Stimulated activated CD4-positive, alpha-beta T cell treated with anti-CD3 and anti-CD28 coated beads, TNF-alpha, amount 100 ng/mL, for 1 hour (primary cell): ENCODE results near the gene CMTM5.
"Not testable (repeated sequence)": the region's sequence is repeated elsewhere in the genome, so short reads cannot be mapped to it uniquely, and the experiment has no call there.

ENCODE experiments used
- DNase-seq, 3 donors: peaks; one replicate each; pipeline ENCODE4 v3.0.0-alpha.2; 2020; ENCODE audit warnings: low read depth in 3 of 3, low spot score in 1 of 3

The CMTM5 gene

DNA sequence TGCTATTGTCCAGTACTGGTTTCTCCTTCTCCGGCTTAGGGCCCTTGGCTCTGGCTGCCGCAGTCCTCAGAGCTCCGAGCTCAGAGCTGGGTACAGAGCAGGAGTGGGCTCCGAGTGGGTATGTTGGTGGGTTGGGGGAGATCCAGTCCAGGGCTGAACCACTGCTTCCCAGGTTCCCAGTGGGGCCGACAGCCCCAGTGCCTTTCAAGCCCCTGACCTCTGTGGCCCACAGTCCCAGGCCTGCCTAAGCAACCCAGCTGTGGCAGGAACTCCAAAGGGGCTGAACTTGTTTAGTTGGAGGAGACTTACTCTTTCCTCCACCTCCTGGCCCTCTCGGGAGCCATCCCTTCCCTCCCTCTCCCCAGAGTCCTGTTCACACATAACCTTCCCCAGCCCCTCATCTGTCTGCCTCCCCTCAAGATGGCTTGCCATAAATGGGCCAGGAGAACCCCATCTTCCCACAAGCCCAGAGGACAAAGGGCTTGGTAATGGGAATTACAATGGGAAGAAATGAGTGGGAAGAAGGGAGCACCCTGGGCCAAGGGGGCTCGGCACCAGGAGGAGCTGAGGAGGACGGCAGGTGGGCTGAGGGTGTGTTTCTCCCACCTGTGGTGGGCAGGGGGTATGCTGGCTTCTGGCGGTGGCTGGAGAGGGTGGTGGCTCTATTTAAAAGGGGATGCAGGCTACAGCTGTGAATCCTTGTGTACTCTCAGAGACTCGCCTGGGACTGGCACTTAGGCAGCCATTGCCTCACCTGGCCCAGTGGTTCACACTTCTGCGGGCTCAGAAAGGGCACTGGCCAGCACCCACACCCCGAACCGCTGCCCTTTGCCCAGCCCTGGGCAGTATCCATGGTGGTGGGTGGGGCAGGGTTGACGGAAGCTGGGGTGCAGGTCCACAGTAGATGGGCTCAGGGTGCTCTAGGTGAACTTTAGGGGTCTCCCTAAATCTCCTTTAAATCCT lies 35.0 kb downstream of the CMTM5 start:
- no peak for DNase-seq

DNA sequence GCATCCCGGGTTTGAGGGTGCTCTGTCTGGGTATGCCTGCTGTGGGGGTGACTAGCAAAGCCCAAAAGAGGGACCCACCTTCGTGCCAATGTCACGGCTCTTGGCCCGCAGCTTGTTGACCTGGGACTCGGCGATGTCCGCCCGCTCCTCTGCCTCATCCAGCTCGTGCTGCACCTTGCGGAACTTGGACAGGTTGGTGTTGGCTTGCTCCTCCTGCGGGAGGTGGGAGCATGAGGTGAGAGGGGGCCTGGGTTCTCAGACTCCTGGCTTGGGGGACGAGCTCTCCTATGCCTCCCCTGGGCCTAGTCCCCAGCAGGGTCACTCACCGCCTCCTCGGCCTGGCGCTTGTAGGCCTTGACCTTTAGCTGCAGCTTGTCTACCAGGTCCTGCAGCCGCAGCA lies 36.8 kb downstream of the CMTM5 start:
- no peak for DNase-seq

DNA sequence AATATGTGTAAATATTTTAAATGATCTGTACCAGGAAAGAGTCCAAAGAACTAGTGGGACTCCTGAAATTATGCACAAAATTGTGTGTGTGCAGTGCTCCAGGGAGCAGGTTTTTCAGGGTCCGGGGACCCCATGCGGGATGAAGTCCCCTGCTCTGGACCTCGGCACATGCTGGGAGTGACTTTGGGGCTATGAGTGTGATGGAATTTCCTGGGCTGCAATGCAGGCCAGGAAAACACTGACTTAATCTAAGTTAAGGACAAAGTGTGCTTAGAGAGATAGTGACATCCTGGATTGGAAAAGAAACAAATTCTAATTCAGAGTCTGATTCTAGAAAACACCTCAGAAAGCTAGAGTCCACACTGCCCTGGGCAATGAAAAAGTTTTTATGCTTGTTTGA lies 37.4 kb downstream of the CMTM5 start:
- DNase-seq = no peak

DNA sequence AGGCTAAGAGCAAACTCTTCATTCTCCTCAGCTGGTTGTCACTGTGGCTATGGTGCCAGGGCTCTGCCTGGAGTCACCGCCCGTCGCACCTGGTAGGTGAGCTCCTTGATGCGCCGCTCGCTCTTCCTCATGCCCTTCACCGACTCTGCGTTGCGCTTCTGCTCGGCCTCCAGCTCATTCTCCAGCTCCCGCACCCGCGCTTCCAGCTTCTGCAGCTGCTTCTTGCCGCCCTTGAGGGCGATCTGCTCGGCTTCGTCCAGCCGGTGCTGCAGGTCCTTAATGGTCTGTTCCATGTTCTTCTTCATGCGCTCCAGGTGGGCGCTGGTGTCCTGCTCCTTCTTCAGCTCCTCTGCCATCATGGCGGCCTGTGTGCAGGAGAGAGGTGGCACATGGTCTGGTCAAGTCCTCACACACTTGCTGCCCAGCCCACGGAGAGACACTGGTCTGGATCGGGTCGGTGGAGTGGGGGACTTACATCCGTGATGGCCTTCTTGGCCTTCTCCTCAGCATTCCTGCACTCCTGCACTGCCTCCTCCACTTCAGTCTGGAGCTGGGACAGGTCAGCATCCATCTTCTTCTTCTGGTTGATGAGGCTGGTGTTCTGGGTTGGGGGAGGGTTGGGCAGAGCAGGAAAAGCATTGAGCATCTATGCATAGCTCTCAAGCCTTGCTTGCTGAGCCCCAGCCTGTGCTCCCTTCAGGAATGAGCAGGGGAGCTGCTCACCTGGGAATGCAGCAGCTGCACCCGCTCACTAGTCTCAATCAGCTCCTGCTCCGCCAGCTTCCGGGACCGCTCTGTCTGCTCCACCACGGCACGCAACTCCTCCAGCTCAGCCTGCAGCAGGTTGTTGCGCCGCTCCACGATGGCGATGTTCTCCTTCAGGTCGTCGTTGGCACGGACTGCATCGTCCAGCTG lies 38.3 kb downstream of the CMTM5 start:
- DNase-seq = no peak

DNA sequence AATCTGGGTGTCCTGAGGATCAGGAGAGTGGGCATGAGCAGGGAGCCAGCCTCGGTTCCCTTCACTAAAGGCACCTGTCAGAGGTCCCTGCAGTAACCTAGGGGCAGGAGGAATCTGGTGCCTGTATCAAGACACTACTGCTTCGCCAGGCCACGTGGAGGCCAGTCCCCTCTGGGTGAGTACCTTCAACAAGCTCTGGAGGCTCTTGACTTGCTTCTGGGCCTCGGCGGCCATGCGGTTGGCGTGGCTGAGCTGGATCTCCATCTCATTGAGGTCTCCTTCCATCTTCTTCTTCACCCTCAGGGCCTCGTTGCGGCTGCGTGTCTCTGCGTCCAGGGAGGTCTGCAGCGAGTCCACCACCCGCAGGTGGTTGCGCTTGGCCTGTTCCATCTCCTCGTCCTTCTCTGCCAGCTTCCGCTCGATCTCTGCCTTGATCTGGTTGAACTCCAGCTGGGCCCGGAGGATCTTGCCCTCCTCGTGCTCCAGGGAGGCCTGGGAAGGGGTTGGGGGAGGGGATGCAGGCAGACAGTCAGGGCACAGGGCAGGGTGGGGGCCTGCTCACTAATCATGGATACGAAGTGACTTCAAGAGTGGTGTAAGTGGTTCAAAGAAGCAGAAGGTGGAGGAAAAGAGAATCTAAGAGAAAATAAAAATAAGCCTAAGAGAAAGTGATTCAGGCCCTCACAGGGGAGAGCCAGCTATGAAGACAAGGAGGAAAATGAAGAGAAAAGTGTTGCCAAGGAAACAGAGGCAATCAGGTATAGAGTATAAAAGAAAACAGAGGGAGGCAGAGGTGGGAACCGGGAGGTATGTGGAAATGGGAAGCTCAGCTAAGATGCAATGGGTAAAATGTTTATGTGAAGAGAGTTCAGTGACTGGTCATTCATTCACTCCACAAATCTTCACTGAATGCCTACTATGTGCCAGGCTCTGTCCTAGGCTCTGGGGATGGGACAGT lies 39.3 kb downstream of the CMTM5 start:
- DNase-seq = no peak

DNA sequence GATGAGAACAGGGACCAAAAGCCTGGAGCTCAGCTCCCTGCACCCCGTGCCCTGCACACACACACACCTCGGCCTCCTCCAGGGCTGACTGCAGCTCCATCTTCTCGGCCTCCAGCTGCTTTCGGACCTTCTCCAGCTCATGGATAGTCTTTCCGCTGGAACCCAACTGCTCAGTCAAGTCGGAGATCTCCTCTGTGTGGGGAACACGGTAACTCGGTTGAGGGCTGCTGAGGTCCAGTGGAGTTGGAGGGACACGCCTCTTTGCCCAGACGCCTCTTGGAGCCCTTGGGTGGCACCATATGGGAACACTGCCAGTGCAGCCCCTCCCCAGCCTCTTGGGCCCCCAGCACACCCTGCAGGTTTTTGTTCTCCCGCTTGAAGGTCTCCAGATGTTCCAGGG lies 40.0 kb downstream of the CMTM5 start:
- DNase-seq = no peak

DNA sequence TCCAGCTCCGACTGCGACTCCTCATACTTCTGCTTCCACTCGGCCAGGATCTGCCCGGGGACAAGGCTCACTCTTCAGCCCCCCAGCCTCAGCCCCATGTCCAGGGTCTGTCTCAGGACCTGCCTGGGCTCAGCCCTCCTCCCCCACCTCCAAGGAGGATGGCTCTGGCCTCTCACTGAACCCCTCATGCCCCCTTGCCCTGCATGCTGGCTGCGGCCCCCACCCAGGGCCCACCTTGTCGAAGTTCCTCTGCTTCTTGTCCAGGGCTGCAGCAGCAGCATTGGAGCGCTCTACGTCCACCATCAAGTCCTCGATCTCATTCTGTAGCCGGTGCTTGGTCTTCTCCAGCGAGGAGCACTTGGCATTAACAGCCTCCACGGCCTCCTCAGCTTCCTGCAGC lies 40.4 kb downstream of the CMTM5 start:
- DNase-seq = not testable (repeated sequence)

DNA sequence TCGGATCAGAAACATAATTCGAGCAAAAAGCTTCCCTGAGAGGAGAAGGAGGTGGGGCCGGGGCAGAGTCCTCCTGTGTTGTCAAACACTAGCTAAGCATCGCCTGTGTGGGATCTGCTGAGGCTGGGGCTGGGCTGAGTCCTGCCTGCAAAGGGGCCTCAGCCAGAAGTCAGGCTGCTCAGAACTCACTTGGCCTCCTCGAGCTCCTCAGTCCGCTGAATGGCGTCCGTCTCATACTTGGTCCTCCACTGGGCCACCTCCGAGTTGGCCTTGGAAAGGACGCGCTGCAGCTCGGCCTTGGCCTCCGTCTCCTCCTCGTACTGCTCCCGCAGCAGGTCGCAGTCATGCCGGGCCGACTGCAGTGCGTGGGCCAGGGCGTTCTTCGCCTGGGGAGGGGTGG lies 41.2 kb downstream of the CMTM5 start:
- DNase-seq = no peak

DNA sequence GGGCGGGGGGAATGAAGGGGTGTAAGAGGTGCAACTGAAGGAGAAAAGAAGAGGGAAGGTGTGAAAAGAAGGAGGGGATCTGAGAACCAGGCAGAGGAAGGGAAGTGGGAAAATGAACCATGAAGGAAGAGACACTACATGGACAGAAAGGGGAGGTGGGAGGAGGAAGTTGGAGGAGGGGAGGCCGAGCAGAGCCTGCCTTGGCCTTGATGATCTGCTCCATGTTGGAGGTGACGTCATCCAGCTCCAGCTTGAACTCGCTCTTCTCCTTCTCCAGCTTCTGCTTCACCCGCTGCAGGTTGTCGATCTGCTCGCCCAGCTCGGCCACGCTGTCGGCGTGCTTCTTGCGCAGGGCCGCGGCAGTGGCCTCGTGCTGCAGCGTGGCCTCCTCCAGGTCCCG lies 42.8 kb downstream of the CMTM5 start:
- DNase-seq = not testable (repeated sequence)

DNA sequence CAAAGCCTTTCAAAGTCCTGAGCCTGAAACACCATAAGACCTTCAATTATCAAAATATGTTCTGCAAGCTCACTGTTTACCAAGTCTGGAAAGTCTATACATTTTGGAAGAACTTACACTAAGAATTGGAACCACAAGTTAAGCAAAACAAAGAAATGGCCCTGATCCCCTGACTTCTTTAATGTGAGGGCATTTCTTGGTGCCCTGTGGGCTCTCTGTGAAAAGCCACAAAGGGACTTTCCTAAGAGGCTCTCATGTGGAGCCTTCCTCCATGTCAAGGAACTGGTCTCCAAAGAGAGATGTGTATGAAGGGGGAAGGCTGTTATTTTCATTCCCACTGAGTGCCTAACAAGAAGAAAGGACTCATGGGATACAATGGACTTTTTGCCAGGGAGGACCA lies 44.7 kb downstream of the CMTM5 start:
- no peak for DNase-seq

DNA sequence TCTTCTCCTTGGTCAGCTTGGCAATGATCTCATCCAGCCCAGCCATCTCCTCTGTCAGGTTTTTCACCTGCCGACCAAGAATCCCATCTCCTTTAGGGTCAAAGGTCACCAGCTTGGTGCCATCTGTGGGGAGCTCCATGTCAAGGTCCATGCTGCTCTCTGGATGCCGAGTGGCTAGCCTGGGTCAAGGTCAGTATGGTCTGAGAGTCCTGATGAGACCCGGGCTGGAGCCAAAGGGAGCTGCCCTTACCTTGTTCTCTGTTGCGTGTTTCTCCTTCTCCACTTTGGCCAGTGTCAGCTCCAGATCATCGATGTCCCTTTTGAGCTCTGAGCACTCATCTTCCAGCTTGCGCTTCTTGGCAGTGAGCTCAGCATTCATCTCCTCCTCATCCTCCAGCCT lies 46.8 kb downstream of the CMTM5 start:
- DNase-seq = no peak

DNA sequence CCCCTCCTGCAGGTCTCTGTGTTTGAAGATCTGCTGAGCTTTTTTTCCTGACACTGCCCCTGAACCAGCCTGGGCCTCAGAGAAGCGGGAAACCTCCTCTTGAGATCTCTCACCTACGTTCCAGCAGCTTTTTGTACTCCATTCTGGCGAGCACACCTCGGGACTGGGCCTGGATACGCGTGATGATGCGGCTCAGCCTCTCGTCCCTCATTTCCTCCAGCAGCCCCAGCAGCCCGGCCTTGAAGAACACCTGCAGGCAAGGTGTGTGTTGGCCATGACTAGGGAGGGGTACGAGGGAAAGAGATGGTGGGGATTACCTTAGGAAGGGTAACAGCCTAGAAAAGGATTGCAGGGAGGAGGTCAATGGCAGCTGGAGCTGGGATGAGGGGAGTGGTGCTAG lies 48.3 kb downstream of the CMTM5 start:
- DNase-seq = no peak

DNA sequence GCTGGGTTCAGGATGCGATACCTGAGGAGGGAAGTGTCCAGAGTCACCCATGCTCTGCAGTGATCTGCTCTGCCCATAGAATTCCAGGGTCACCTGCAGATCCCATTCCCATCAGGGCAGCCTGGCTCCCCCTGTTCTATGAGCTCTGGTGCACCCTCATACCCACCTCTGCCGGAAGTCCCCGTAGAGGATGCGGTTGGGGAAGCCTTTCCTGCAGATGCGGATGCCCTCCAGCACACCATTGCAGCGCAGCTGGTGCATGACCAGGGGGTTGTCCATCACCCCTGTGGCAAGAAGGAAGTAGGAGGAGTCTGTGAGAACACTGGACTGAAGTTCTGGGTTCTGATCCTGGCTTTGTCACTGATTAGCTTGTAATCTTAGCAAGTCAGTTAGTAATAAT lies 49.0 kb downstream of the CMTM5 start:
- DNase-seq = not testable (repeated sequence)

DNA sequence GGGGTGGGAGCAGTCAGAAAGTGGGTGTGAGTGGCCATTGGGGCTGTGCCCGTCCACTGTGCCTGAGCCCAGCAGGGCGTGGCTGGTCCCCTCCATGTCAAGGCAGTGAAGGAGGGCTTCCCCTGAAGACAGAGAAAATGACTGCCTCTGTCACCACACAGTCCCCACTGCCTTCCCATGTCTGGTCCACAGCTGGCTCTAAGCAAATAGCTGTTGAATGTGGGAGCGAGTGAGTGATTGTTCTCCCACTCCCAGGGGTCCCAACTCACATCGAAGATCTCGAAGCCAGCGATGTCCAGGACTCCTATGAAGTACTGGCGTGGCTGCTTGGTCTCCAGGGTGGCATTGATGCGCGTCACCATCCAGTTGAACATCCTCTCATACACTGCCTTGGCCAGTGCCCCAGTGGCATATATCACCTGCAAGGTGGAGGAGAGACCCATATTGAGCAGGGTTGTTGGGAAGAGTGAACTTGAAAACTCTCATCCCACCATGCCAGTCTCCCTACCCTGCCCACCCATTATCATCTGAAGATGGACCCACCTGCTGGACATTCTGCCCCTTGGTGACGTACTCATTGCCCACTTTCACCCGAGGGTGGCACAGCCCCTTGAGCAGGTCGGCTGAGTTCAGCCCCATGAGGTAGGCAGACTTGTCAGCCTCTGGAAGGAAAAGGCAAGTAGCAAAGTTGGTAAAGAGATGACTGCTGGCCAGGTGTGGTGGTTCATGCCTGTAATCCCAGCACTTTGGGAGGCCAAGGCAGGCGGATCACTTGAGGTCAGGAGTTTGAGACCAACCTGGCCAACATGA lies 52.0 kb downstream of the CMTM5 start:
- no peak for DNase-seq
